ENCODE data around the gene AHCYL1.

DNA sequence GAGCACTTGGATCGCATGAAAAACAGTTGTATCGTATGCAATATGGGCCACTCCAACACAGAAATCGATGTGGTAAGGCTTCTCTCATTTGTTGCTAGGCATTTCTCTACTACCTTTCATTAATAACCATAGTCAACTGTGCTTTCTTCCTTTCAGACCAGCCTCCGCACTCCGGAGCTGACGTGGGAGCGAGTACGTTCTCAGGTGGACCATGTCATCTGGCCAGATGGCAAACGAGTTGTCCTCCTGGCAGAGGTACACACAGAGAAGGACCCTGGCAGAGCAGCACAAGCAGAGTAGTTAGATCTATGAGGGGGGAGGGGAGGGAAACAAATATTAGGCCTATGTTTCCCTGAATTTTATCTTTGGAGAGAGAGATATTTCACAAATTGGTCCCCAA, 33.8 kb downstream of the AHCYL1 start:
- TF ChIP-seq, protein P1, sequence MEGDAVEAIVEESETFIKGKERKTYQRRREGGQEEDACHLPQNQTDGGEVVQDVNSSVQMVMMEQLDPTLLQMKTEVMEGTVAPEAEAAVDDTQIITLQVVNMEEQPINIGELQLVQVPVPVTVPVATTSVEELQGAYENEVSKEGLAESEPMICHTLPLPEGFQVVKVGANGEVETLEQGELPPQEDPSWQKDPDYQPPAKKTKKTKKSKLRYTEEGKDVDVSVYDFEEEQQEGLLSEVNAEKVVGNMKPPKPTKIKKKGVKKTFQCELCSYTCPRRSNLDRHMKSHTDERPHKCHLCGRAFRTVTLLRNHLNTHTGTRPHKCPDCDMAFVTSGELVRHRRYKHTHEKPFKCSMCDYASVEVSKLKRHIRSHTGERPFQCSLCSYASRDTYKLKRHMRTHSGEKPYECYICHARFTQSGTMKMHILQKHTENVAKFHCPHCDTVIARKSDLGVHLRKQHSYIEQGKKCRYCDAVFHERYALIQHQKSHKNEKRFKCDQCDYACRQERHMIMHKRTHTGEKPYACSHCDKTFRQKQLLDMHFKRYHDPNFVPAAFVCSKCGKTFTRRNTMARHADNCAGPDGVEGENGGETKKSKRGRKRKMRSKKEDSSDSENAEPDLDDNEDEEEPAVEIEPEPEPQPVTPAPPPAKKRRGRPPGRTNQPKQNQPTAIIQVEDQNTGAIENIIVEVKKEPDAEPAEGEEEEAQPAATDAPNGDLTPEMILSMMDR (optimal IDR thresholded peaks at IDR 0.05 in 1 of 3, IDR thresholded peaks at IDR 0.05 in 1 of 3, conservative IDR thresholded peaks at IDR 0.05 in 1 of 3; ENCODE audit: extremely low read depth in 1 of 3, insufficient read depth in 2 of 3, low read length in 3 of 3), result no peak
- no peak for TF ChIP-seq EZH2 (IDR thresholded peaks at IDR 0.05; ENCODE audit: low read length)
